ENCODE data around the gene TMEM169. TPM values are rescaled to one million over a fixed set of nuclear protein-coding genes. Genes with fewer than 3 reads are reported as not detected.

The TMEM169 gene
- total and polyA plus RNA-seq, 2 donors (not counting 1 experiment from before 2014, with no cell fraction given), result 0.28 to 0.84 TPM

GRCh38 chr2:216056739-216057138 is 25.0 kb upstream of the TMEM169 start:
- no peaks in the 10 kb centered on the region for H3K27me3 ChIP-seq (replicated peaks in 1 of 4; ENCODE audit: control extremely low read depth in 1 of 4, control insufficient read depth in 3 of 4, insufficient read depth in 4 of 4, low read length in 3 of 4)
- no peak for TF ChIP-seq EZH2 (IDR thresholded peaks at IDR 0.05; ENCODE audit: borderline replicate concordance, insufficient read depth, low read depth, low read length, poor library complexity, severe bottlenecking)
- no peak for TF ChIP-seq CTCF (IDR thresholded peaks at IDR 0.05)
- no peak overlapping the region for H3K4me3 ChIP-seq (ENCODE audit: control extremely low read depth in 1 of 5, extremely low read depth in 1 of 5, insufficient read depth in 1 of 5, low read depth in 2 of 5, low read length in 4 of 5)
- ChIA-PET CTCF (interaction anchor here (0.6 kb wide), 1 partner anchor 39 kb away, joined by 3 read pairs; no protein-coding TSS in a partner anchor), POLR2A (interaction anchor here (0.7 kb wide), 1 partner anchor 24 kb away, joined by 7 read pairs; no protein-coding TSS in a partner anchor)
- Mint-ChIP-seq H3K27me3 (no peaks in the 10 kb centered on the region), H3K27ac (peak overlapping the region; percentile 41), H3K9me3 (ENCODE audit: insufficient read depth) (no peaks in the 10 kb centered on the region), H3K4me1 (peaks cover 34% of the 10 kb centered on the region), H3K4me3 (peak overlapping the region; percentile 8)
- no CpG with 5 or more reads among the region's 3 CpGs for WGBS (ENCODE audit: insufficient coverage)
- intact Hi-C loops (cut with micrococcal nuclease), result loop anchor here (1.0 to 5.0 kb wide), 4 partner anchors 22 to 744 kb away; partner anchors contain the start of genes ATIC, SMARCAL1 and XRCC5
- peaks cover 17 to 19% of the 10 kb centered on the region in 2 donors for H3K4me1 ChIP-seq (ENCODE audit: control insufficient read depth in 2 of 2, insufficient read depth in 2 of 2, low read length in 2 of 2)
- peak overlapping the region; percentile 93 to 95 for H3K27ac ChIP-seq (ENCODE audit: low read length in 2 of 2)
- DNase-seq (no peak), ATAC-seq (ENCODE audit: low read depth) (no peak)
- H3K9me3 ChIP-seq (ENCODE audit: control extremely low read depth in 1 of 3, control insufficient read depth in 2 of 3, insufficient read depth in 1 of 3, low read length in 2 of 3), result no peaks in the 10 kb centered on the region
- no peaks in the 10 kb centered on the region for H4K20me1 ChIP-seq (ENCODE audit: control insufficient read depth, insufficient read depth, low read length, poor library complexity, severe bottlenecking)
- H3K79me2 ChIP-seq (ENCODE audit: control insufficient read depth, insufficient read depth, low read length), result no peaks in the 10 kb centered on the region
- H3K4me2 ChIP-seq (replicated peaks; ENCODE audit: low read depth, low read length, poor library complexity, severe bottlenecking), result peak overlapping the region; percentile 73
- no peaks in the 10 kb centered on the region for H3K36me3 ChIP-seq (replicated peaks in 1 of 2; ENCODE audit: control extremely low read depth in 1 of 2, control insufficient read depth in 1 of 2, extremely low read depth in 1 of 2, insufficient read depth in 2 of 2, low read length in 1 of 2)
- H3K9ac ChIP-seq (ENCODE audit: low read length), result no peak overlapping the region
- H2AFZ ChIP-seq (ENCODE audit: insufficient read depth, low read depth, low read length, poor library complexity, severe bottlenecking), result peak overlapping the region; percentile 66

- WGBS (ENCODE audit: insufficient coverage), result 16% methylated on average over 3 of the region's 7 CpGs
- POLR2A ChIA-PET, result interaction anchor here (1.0 to 2.2 kb wide), 2 partner anchors 24 to 52 kb away, joined by 4 to 7 read pairs; partner anchors contain the start of genes PECR, TMEM169 and XRCC5
- Histone ChIP-seq H3K4me3 (ENCODE audit: control extremely low read depth in 1 of 5, extremely low read depth in 1 of 5, insufficient read depth in 1 of 5, low read depth in 2 of 5, low read length in 4 of 5) (peak overlapping the region; percentile 13 to 58 (median 50)), H3K4me1 (ENCODE audit: control insufficient read depth in 2 of 2, insufficient read depth in 2 of 2, low read length in 2 of 2) (peaks cover 17 to 19% of the 10 kb centered on the region in 2 donors), H3K27ac (ENCODE audit: low read length in 2 of 2) (peak overlapping the region; percentile 93 to 95), H2AFZ (ENCODE audit: insufficient read depth, low read depth, low read length, poor library complexity, severe bottlenecking) (peak overlapping the region; percentile 66), H3K27me3 (replicated peaks in 1 of 4; ENCODE audit: control extremely low read depth in 1 of 4, control insufficient read depth in 3 of 4, insufficient read depth in 4 of 4, low read length in 3 of 4) (no peaks in the 10 kb centered on the region), H4K20me1 (ENCODE audit: control insufficient read depth, insufficient read depth, low read length, poor library complexity, severe bottlenecking) (no peaks in the 10 kb centered on the region), H3K79me2 (ENCODE audit: control insufficient read depth, insufficient read depth, low read length) (no peaks in the 10 kb centered on the region), H3K9me3 (ENCODE audit: control extremely low read depth in 1 of 3, control insufficient read depth in 2 of 3, insufficient read depth in 1 of 3, low read length in 2 of 3) (no peaks in the 10 kb centered on the region), H3K9ac (ENCODE audit: low read length) (peak overlapping the region; percentile 58), H3K36me3 (replicated peaks in 1 of 2; ENCODE audit: control extremely low read depth in 1 of 2, control insufficient read depth in 1 of 2, extremely low read depth in 1 of 2, insufficient read depth in 2 of 2, low read length in 1 of 2) (no peaks in the 10 kb centered on the region), H3K4me2 (replicated peaks; ENCODE audit: low read depth, low read length, poor library complexity, severe bottlenecking) (peak overlapping the region; percentile 73)
- Mint-ChIP-seq H3K4me3 (peak overlapping the region; percentile 84), H3K27me3 (no peaks in the 10 kb centered on the region), H3K4me1 (peaks cover 34% of the 10 kb centered on the region), H3K27ac (peak overlapping the region; percentile 98), H3K9me3 (ENCODE audit: insufficient read depth) (no peaks in the 10 kb centered on the region)
- TF ChIP-seq EZH2 (IDR thresholded peaks at IDR 0.05; ENCODE audit: borderline replicate concordance, insufficient read depth, low read depth, low read length, poor library complexity, severe bottlenecking), result no peak
- no peak for TF ChIP-seq CTCF (IDR thresholded peaks at IDR 0.05)
- intact Hi-C loops (cut with micrococcal nuclease), result loop anchor here (1.0 to 5.0 kb wide), 6 partner anchors 23 to 745 kb away; partner anchors contain the start of genes ATIC, PECR, SMARCAL1 and TMEM169
- CTCF ChIA-PET, result interaction anchor here (0.6 to 2.9 kb wide), 3 partner anchors 24 to 56 kb away, joined by 3 to 10 read pairs (median 5); partner anchors contain the start of genes PECR and TMEM169
- ATAC-seq (ENCODE audit: low read depth), result peak; percentile 92
- DNase-seq, result peak; percentile 79
These were observed 24.0 kb upstream of the TMEM169 start for GRCh38 chr2:216057688-216058193.
